Progenitor cell of endocrine pancreas (in vitro differentiated cells): Measurements from ENCODE around the gene TLR3. TPM values are rescaled to one million over a fixed set of nuclear protein-coding genes. Genes with fewer than 3 reads are reported as not detected.

Experiments
- DNase-seq: peaks from one replicate; pipeline ENCODE4 v3.0.0; 2021; ENCODE audit warnings: low spot score; ENCODE audit not compliant: unreplicated experiment
- H3K27ac Mint-ChIP-seq: 2 replicates; pipeline ENCODE4 v1.8.0; 2021; ENCODE audit warnings: mild to moderate bottlenecking, moderate library complexity, mixed read lengths
- H3K27me3 Mint-ChIP-seq: 2 replicates; pipeline ENCODE4 v1.8.0; 2021; ENCODE audit warnings: mixed read lengths
- H3K36me3 Mint-ChIP-seq: 2 replicates; pipeline ENCODE4 v1.8.0; 2022; ENCODE audit warnings: mixed read lengths; ENCODE audit not compliant: insufficient read depth
- H3K4me1 Mint-ChIP-seq: 2 replicates; pipeline ENCODE4 v1.8.0; 2021; ENCODE audit warnings: low read depth, mixed read lengths
- H3K4me3 Mint-ChIP-seq: 2 replicates; pipeline ENCODE4 v1.8.0; 2021; ENCODE audit warnings: low read depth, mild to moderate bottlenecking, moderate library complexity, mixed read lengths
- H3K9me3 Mint-ChIP-seq: 2 replicates; pipeline ENCODE4 v1.8.0; 2021; ENCODE audit warnings: low read depth, mixed read lengths
- total RNA-seq: library from RNA; stranded (reverse); gene quantifications from 2 replicates; pipeline ENCODE4 v1.2.1, GENCODE V29; 2021
- TF ChIP-seq, protein P1 (sequence below): fragments of 200-600 bp; sonication (generic); IDR thresholded peaks from one replicate; pipeline ENCODE4 v1.5.0; 2021; ENCODE audit warnings: antibody characterized with exemption, mild to moderate bottlenecking; ENCODE audit not compliant: unreplicated experiment

The TLR3 gene
- total RNA-seq, 1 donor from 2014 or later = not detected

GRCh38 chr4:186097386-186097785 is 28.4 kb downstream of the TLR3 start:
- Mint-ChIP-seq H3K9me3 (no peaks in the 10 kb centered on the region), H3K27ac (no peak overlapping the region), H3K4me1 (peaks cover 2% of the 10 kb centered on the region), H3K27me3 (peaks cover 21% of the 10 kb centered on the region), H3K36me3 (no peaks in the 10 kb centered on the region), H3K4me3 (no peak overlapping the region)
- TF ChIP-seq, protein P1, sequence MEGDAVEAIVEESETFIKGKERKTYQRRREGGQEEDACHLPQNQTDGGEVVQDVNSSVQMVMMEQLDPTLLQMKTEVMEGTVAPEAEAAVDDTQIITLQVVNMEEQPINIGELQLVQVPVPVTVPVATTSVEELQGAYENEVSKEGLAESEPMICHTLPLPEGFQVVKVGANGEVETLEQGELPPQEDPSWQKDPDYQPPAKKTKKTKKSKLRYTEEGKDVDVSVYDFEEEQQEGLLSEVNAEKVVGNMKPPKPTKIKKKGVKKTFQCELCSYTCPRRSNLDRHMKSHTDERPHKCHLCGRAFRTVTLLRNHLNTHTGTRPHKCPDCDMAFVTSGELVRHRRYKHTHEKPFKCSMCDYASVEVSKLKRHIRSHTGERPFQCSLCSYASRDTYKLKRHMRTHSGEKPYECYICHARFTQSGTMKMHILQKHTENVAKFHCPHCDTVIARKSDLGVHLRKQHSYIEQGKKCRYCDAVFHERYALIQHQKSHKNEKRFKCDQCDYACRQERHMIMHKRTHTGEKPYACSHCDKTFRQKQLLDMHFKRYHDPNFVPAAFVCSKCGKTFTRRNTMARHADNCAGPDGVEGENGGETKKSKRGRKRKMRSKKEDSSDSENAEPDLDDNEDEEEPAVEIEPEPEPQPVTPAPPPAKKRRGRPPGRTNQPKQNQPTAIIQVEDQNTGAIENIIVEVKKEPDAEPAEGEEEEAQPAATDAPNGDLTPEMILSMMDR = no peak
- no peak for DNase-seq

DNA sequence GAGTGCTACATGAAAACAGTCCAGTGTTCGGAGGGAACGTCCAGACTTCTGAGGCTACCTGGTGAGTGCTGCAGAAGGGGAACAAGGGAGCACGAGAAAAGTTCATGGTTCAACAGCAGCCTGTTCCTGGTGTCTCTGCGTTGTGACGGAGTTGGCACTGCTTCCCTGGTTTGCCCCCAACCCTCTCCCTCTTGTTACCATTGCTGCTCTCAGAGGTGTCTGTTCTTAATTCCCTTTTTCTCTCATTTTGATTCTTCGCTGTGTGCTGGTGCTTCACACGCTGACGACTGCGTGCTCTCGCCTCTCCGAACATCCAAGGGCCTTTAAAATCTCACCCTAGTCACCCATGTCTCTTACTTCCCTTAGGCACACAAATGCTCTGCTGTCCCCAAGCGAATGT is 34.0 kb downstream of the TLR3 start:
- Mint-ChIP-seq H3K9me3 (no peaks in the 10 kb centered on the region), H3K4me3 (no peak overlapping the region), H3K36me3 (no peaks in the 10 kb centered on the region), H3K27me3 (peaks cover 30% of the 10 kb centered on the region), H3K4me1 (peaks cover 7% of the 10 kb centered on the region), H3K27ac (no peak overlapping the region)
- TF ChIP-seq, protein P1 = no peak
- DNase-seq = no peak

- peaks cover 2% of the 10 kb centered on the region for H3K36me3 Mint-ChIP-seq
- peak within 1 kb of the TSS; percentile 77 for H3K4me3 Mint-ChIP-seq
- no peaks in the 10 kb centered on the region for H3K9me3 Mint-ChIP-seq
- TF ChIP-seq, protein P1 = no peak
- peak within 1 kb of the TSS; percentile 71 for H3K27ac Mint-ChIP-seq
- peaks cover 32% of the 10 kb centered on the region for H3K27me3 Mint-ChIP-seq
- peak; percentile 27 for DNase-seq
- peaks cover 8% of the 10 kb centered on the region for H3K4me1 Mint-ChIP-seq
These were observed 35.3 kb downstream of the TLR3 start, which contains the start of gene FAM149A for GRCh38 chr4:186104114-186104889. Gene FAM149A, plus strand, starts transcription at chr4:186104704.

DNA sequence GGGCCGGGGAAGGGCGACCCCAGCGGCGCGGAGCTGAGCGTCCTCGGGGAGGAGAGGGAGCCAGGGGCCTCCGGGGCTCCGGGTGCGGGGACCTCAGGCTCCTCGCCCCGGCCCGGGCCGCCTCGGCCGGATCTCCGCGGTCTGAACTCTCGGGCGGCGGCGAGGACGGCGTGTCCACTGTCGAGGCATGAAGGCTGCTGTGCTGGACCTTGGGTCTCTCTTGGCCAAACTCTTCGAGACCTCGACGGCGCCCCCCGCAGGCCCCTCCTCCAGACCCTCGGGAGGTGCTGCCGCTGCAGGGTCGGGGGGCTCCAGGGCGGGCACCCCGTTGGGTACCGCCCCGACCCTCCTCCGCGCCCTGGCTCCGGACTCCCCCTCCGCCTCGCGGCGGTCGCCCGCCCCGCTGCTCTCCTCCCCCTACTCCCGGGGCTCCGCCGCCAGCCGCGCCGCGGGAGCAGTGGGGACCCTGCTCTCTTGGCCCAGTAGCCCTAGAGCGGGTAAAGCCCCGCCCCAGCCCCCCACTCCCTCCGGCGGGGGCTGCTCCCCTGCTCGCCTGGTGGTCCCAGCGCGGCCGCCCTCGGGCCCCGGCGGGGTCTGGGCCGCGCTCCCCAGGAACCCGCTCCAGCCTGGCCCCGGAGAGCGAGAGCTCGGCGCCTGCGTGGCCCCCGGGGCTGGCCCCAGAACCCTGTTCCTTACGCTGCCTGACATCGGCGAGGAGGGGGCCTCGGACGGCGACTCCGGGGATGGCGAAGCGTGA is 36.1 kb downstream of the TLR3 start:
- Mint-ChIP-seq H3K4me1 (peaks cover 8% of the 10 kb centered on the region), H3K27ac (peak overlapping the region; percentile 71), H3K9me3 (no peaks in the 10 kb centered on the region), H3K27me3 (peaks cover 32% of the 10 kb centered on the region), H3K36me3 (peaks cover 2% of the 10 kb centered on the region), H3K4me3 (peak overlapping the region; percentile 77)
- peak; percentile 41 for DNase-seq
- TF ChIP-seq, protein P1 = peak; percentile 31

DNA sequence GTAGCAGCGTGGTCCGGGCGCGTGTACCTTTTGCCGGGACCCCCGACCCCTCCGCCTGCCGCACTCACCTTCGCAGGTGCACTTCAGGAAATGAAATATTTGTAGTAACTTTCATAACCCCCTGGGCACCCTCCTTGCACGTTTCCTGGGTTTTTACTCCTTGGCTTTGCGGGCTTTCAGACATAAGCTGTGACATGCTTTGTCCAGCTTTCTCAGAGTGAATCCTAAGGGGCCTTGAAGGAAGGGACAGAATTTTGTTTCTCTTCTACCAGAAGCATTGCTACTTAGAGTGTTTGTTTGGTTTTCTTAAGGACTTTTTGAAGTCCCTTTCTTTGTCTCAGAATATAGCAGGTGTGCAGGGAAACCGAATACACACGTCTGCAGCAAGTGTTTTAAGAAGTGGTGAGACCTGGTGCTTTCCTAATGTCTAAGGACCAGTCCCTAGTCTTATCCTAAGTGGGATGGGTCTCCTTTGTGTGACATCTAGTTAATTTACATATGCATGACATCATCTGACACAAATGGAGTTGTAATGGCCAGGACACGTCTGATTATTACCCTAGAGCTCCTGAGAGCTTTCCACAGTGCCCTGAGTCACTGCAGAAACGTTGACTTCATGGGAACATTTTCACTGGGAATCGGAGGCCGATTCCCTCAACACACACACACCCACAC is 36.8 kb downstream of the TLR3 start:
- peaks cover 32% of the 10 kb centered on the region for H3K27me3 Mint-ChIP-seq
- H3K9me3 Mint-ChIP-seq = no peaks in the 10 kb centered on the region
- peak overlapping the region; percentile 88 for H3K27ac Mint-ChIP-seq
- TF ChIP-seq, protein P1 = no peak
- peak overlapping the region; percentile 77 for H3K4me3 Mint-ChIP-seq
- peaks cover 8% of the 10 kb centered on the region for H3K4me1 Mint-ChIP-seq
- no peak for DNase-seq
- H3K36me3 Mint-ChIP-seq = peaks cover 2% of the 10 kb centered on the region
